ENCODE data around the gene STON2.
"Not testable (repeated sequence)": the region's sequence is repeated elsewhere in the genome, so short reads cannot be mapped to it uniquely, and the experiment has no call there.

The STON2 gene

GRCh38 chr14:81256289-81256960, 143.7 kb downstream of the STON2 start:
- no peak overlapping the region for H3K27ac ChIP-seq
- in situ Hi-C loops (cut with HindIII; ENCODE audit: low pct_ligation_motif_present, low sequenced_read_pairs), result no loop called here
- no peaks in the 10 kb centered on the region for H3K36me3 ChIP-seq (replicated peaks)
- DNase-seq, result no peak
- H3K27me3 ChIP-seq (replicated peaks), result no peaks in the 10 kb centered on the region
- no peak overlapping the region for H3K4me3 ChIP-seq (ENCODE audit: low read depth, low read length)
- TF ChIP-seq CTCF (IDR thresholded peaks at IDR 0.05; ENCODE audit: low read depth, low read length, missing control alignments), result no peak

GRCh38 chr14:81252278-81252677, 147.8 kb downstream of the STON2 start:
- in situ Hi-C loops (cut with HindIII; ENCODE audit: low pct_ligation_motif_present, low sequenced_read_pairs), result no loop called here
- Histone ChIP-seq H3K27me3 (replicated peaks) (no peaks in the 10 kb centered on the region), H3K36me3 (replicated peaks) (no peaks in the 10 kb centered on the region), H3K27ac (no peak overlapping the region), H3K4me3 (ENCODE audit: low read depth, low read length) (no peak overlapping the region)
- no peak for TF ChIP-seq CTCF (IDR thresholded peaks at IDR 0.05; ENCODE audit: low read depth, low read length, missing control alignments)
- DNase-seq, result no peak

GRCh38 chr14:81247271-81247766, 152.8 kb downstream of the STON2 start:
- DNase-seq, result no peak
- no peak for TF ChIP-seq CTCF (IDR thresholded peaks at IDR 0.05; ENCODE audit: low read depth, low read length, missing control alignments)
- Histone ChIP-seq H3K27ac (no peak overlapping the region), H3K27me3 (replicated peaks) (no peaks in the 10 kb centered on the region), H3K4me3 (ENCODE audit: low read depth, low read length) (no peak overlapping the region), H3K36me3 (replicated peaks) (no peaks in the 10 kb centered on the region)
- in situ Hi-C loops (cut with HindIII; ENCODE audit: low pct_ligation_motif_present, low sequenced_read_pairs), result no loop called here

DNA sequence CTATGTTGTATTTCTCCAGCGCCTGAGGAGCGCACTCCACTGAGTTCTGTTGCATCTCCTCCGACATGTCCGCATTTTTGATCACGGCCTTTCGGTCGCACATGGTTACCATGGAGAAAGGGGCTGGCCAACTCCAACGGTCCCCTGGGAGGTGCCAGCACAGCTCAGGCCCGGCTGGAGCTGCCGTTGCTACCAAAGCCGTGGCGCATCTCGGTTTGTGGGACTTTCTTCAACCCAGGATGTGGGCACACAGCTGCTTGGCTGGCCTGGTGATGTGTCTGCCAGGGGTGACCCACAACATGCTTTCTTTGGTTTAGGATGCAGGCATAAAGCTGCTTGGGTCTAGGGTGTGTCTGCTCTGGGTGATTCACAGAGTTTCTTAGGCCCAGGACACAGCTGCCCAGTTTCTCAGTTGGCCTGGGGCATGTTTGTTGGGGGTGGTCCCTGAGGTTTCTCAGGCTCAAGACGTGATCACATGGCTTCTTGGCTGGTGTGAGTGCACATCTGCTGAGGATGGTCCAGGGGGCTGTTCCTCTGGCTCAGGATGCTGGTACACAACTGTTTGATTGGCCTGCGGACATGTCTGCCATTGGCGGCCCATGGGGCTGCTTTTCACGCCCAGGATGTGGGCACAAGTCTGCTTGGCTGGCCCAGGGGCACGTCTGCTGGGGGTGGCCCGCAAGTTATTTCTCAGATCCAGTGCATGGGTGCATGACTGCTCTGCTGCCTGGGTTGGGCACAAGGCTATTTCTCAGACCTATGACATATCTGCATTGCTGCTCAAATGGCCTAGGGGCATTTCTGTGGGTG, 153.5 kb downstream of the STON2 start:
- H3K27ac ChIP-seq, result no peak overlapping the region

DNA sequence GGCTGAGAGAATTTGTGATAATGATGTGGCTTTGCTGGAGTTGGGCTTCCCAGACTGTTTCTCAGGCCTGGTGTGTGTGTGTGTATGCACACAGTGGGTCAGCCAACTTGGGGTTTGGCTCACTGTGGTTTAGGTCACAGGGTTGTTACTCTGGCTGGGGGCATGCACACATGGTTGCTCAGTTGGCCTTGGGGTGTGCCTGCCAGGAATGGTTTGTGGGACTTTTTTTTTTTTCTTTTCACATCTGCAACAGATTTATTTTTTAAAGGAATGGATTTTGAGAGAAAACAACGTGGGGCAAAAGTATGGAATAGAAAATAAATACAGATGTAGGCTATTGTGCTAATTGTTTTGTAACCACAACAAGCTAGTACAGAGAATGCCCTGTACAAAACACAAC, 154.4 kb downstream of the STON2 start:
- Histone ChIP-seq H3K4me3 (ENCODE audit: low read depth, low read length) (no peak overlapping the region), H3K27ac (no peak overlapping the region), H3K27me3 (replicated peaks) (no peaks in the 10 kb centered on the region), H3K36me3 (replicated peaks) (no peaks in the 10 kb centered on the region)
- no peak for DNase-seq
- in situ Hi-C loops (cut with HindIII; ENCODE audit: low pct_ligation_motif_present, low sequenced_read_pairs), result no loop called here
- TF ChIP-seq CTCF (IDR thresholded peaks at IDR 0.05; ENCODE audit: low read depth, low read length, missing control alignments), result no peak

More for the DNA sequence above, 153.5 kb downstream of the STON2 start:
- no peaks in the 10 kb centered on the region for H3K36me3 ChIP-seq (replicated peaks)
- no peak for TF ChIP-seq CTCF (IDR thresholded peaks at IDR 0.05; ENCODE audit: low read depth, low read length, missing control alignments)
- in situ Hi-C loops (cut with HindIII; ENCODE audit: low pct_ligation_motif_present, low sequenced_read_pairs), result no loop called here
- no peak overlapping the region for H3K4me3 ChIP-seq (ENCODE audit: low read depth, low read length)
- DNase-seq, result no peak
- no peaks in the 10 kb centered on the region for H3K27me3 ChIP-seq (replicated peaks)

- H3K27ac ChIP-seq; H3K27me3 ChIP-seq (replicated peaks); H3K36me3 ChIP-seq (replicated peaks); DNase-seq; in situ Hi-C loops (cut with HindIII; ENCODE audit: low pct_ligation_motif_present, low sequenced_read_pairs); H3K4me3 ChIP-seq (ENCODE audit: low read depth, low read length): not testable (repeated sequence)
Observed at GRCh38 chr14:81244431-81244830, 155.7 kb downstream of the STON2 start.
